H9 (cell line): ENCODE measurements around the gene UNC79. TPM values are rescaled to one million over a fixed set of nuclear protein-coding genes. Genes with fewer than 3 reads are reported as not detected.

ENCODE experiments used
- DNase-seq: peaks from one replicate; pipeline ENCODE4 v3.0.0-alpha.2; 2017
- H2AFZ ChIP-seq: one replicate; pipeline ENCODE4 v1.6.1; 2013; ENCODE audit warnings: mild to moderate bottlenecking, low read length, control low read depth, moderate library complexity
- H2AK5ac ChIP-seq: 2 replicates; pipeline ENCODE4 v1.6.1; 2013; ENCODE audit warnings: low read length, control low read depth, mixed read lengths; ENCODE audit not compliant: insufficient read length
- H2BK120ac ChIP-seq: one replicate; pipeline ENCODE4 v1.6.1; 2013; ENCODE audit warnings: low read depth, mild to moderate bottlenecking, low read length, control low read depth, inconsistent platforms; ENCODE audit not compliant: poor library complexity, severe bottlenecking
- H2BK12ac ChIP-seq: 2 replicates; pipeline ENCODE4 v1.6.1; 2013; ENCODE audit warnings: low read length, control low read depth, mixed read lengths, low read depth; ENCODE audit not compliant: insufficient read length
- H2BK15ac ChIP-seq: 2 replicates; pipeline ENCODE4 v1.6.1; 2013; ENCODE audit warnings: low read depth, low read length, control low read depth
- H2BK20ac ChIP-seq: one replicate; pipeline ENCODE4 v1.6.1; 2013; ENCODE audit warnings: low read depth, mild to moderate bottlenecking, low read length, control low read depth, inconsistent platforms; ENCODE audit not compliant: poor library complexity, severe bottlenecking
- H2BK5ac ChIP-seq: 2 replicates; pipeline ENCODE4 v1.6.1; 2013; ENCODE audit warnings: low read length, control low read depth, mixed read lengths; ENCODE audit not compliant: insufficient read length
- H3K14ac ChIP-seq: 2 replicates; pipeline ENCODE4 v1.6.1; 2013; ENCODE audit warnings: low read length, control low read depth; ENCODE audit not compliant: insufficient read depth
- H3K18ac ChIP-seq: 2 replicates; pipeline ENCODE4 v1.6.1; 2013; ENCODE audit warnings: low read depth, mild to moderate bottlenecking, mixed read lengths, low read length, control low read depth; ENCODE audit not compliant: insufficient read length
- H3K23ac ChIP-seq: 2 replicates; pipeline ENCODE4 v1.6.1; 2013; ENCODE audit warnings: low read length, control low read depth, mixed read lengths, low read depth; ENCODE audit not compliant: insufficient read length
- H3K23me2 ChIP-seq: 2 replicates; pipeline ENCODE4 v1.6.1; 2013; ENCODE audit warnings: low read depth, mild to moderate bottlenecking, mixed read lengths, low read length, control low read depth; ENCODE audit not compliant: insufficient read length, poor library complexity, severe bottlenecking
- H3K27ac ChIP-seq: 2 replicates; pipeline ENCODE4 v1.5.1; 2013; ENCODE audit warnings: low read length, control low read depth, mixed read lengths, low read depth; ENCODE audit not compliant: insufficient read length
- H3K27me3 ChIP-seq: 2 replicates; pipeline ENCODE4 v1.6.1; 2013; ENCODE audit warnings: low read length, control low read depth, inconsistent platforms; ENCODE audit not compliant: insufficient read depth
- H3K4ac ChIP-seq: 2 replicates; pipeline ENCODE4 v1.6.1; 2013; ENCODE audit warnings: low read depth, mild to moderate bottlenecking, control low read depth, inconsistent platforms, low read length, moderate library complexity
- H3K4me1 ChIP-seq: 2 replicates; pipeline ENCODE4 v1.6.1; 2013; ENCODE audit warnings: low read length, control low read depth, inconsistent platforms; ENCODE audit not compliant: insufficient read depth
- H3K4me2 ChIP-seq: 2 replicates; pipeline ENCODE4 v1.6.1; 2013; ENCODE audit warnings: low read length, control low read depth, mixed read lengths; ENCODE audit not compliant: insufficient read length, insufficient read depth
- H3K56ac ChIP-seq: 2 replicates; pipeline ENCODE4 v1.6.1; 2013; ENCODE audit warnings: low read depth, mild to moderate bottlenecking, mixed read lengths, low read length, control low read depth; ENCODE audit not compliant: insufficient read length
- H3K79me1 ChIP-seq: 2 replicates; pipeline ENCODE4 v1.6.1; 2013; ENCODE audit warnings: low read depth, mild to moderate bottlenecking, moderate library complexity, low read length, control low read depth, inconsistent platforms; ENCODE audit not compliant: insufficient read depth, poor library complexity, severe bottlenecking
- H3K79me2 ChIP-seq: 2 replicates; pipeline ENCODE4 v1.6.1; 2013; ENCODE audit warnings: low read length, control low read depth, inconsistent platforms; ENCODE audit not compliant: insufficient read depth
- H3K9ac ChIP-seq: 2 replicates; pipeline ENCODE4 v1.6.1; 2013; ENCODE audit warnings: low read length, control low read depth, mixed read lengths; ENCODE audit not compliant: insufficient read length; ENCODE audit errors: extremely low read depth
- H3K9me3 ChIP-seq: one replicate; pipeline ENCODE4 v1.6.1; 2013; ENCODE audit warnings: low read depth, low read length, inconsistent platforms; ENCODE audit not compliant: control insufficient read depth
- H3T11ph ChIP-seq: one replicate; pipeline ENCODE4 v1.6.1; 2013; ENCODE audit warnings: mild to moderate bottlenecking, low read length, control low read depth, inconsistent platforms
- H4K20me1 ChIP-seq: one replicate; pipeline ENCODE4 v1.6.1; 2013; ENCODE audit not compliant: control insufficient read depth, insufficient read length, insufficient read depth
- H4K5ac ChIP-seq: 2 replicates; pipeline ENCODE4 v1.6.1; 2013; ENCODE audit warnings: low read depth, mild to moderate bottlenecking, mixed read lengths, low read length, control low read depth; ENCODE audit not compliant: insufficient read length
- H4K8ac ChIP-seq: replicated peaks from 2 replicates; pipeline ENCODE4 v1.6.1; 2013; ENCODE audit warnings: low read length, control low read depth, mixed read lengths, low read depth; ENCODE audit not compliant: insufficient read length
- H4K91ac ChIP-seq: 2 replicates; pipeline ENCODE4 v1.6.1; 2013; ENCODE audit warnings: low read depth, mild to moderate bottlenecking, moderate library complexity, mixed read lengths, low read length, control low read depth; ENCODE audit not compliant: insufficient read length
- H3K27ac Mint-ChIP-seq, 3 experiments: 2 replicates in 2 of 3; 3 replicates in 1 of 3; pipeline ENCODE4 v1.8.0; 2020 to 2021; ENCODE audit warnings: mixed read lengths in 3 of 3, mild to moderate bottlenecking in 1 of 3, moderate library complexity in 1 of 3
- H3K27me3 Mint-ChIP-seq: 2 replicates; pipeline ENCODE4 v1.8.0; 2021; ENCODE audit warnings: low read depth, mild to moderate bottlenecking, moderate library complexity, mixed read lengths
- H3K36me3 Mint-ChIP-seq, 3 experiments: 2 replicates in 2 of 3; 3 replicates in 1 of 3; pipeline ENCODE4 v1.8.0; 2020 to 2021; ENCODE audit warnings: low read depth in 3 of 3, mixed read lengths in 3 of 3; ENCODE audit not compliant: insufficient read depth in 1 of 3
- H3K4me1 Mint-ChIP-seq, 2 experiments: 2 replicates each; pipeline ENCODE4 v1.8.0; 2020; ENCODE audit warnings: mixed read lengths in 2 of 2
- H3K4me3 Mint-ChIP-seq, 2 experiments: 2 replicates in 1 of 2; 3 replicates in 1 of 2; pipeline ENCODE4 v1.8.0; 2020 to 2021; ENCODE audit warnings: mild to moderate bottlenecking in 2 of 2, mixed read lengths in 2 of 2, moderate library complexity in 1 of 2
- H3K9me3 Mint-ChIP-seq, 2 experiments: 2 replicates in 1 of 2; 3 replicates in 1 of 2; pipeline ENCODE4 v1.8.0; 2020; ENCODE audit warnings: mild to moderate bottlenecking in 2 of 2, mixed read lengths in 2 of 2, moderate library complexity in 1 of 2
- WGBS: extraction: QIAGEN DNeasy Blood & Tissue Kit; methylation state at CpG from one replicate; pipeline ENCODE4 v1.1.7; 2013; ENCODE audit warnings: missing lambda C conversion rate, low lambda C conversion rate, mixed read lengths; ENCODE audit not compliant: insufficient read length; ENCODE audit errors: extremely low coverage; 5-methylcytosine and 5-hydroxymethylcytosine counted together
- total RNA-seq: library from RNA; stranded (reverse); gene quantifications from 2 replicates; pipeline ENCODE4 v1.2.1, GENCODE V29; 2021
- TF ChIP-seq, protein P1 (sequence below): fragments of 200-600 bp; sonication (generic); conservative IDR thresholded peaks from 3 replicates; pipeline ENCODE4 v1.8.0; 2021; ENCODE audit warnings: antibody characterized with exemption, mild to moderate bottlenecking

Gene UNC79
- total RNA-seq, 1 experiment from 2014 or later = 3.0 TPM

DNA sequence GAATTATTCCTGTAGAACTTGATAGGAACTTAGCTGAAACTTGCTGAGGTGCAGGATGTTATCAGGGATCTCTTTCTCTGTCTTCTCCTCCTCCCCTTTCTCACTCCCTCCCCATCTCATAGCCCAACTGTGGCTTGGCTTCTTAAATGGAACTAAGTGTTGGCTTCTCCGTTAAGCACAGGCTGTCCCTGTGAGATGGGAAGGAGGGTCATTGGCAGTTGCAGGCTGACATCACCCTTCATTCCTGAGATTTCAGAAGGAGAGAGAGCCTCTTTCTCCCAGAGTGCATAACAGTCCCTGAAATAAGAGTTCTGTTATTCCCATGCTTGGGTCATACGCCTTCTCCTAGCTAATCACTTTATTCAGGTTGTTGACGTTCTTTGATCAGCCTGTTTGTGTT is 162.0 kb downstream of the UNC79 start:
- Mint-ChIP-seq H3K27ac (no peak overlapping the region), H3K9me3 (no peaks in the 10 kb centered on the region), H3K27me3 (no peaks in the 10 kb centered on the region), H3K4me1 (peaks cover 10 to 12% of the 10 kb centered on the region in 2 experiments), H3K36me3 (peaks cover 0 to 5% (median 2%) of the 10 kb centered on the region in 3 experiments; a peak in 3 of 7 replicates), H3K4me3 (no peak overlapping the region)
- no peak overlapping the region for H4K5ac ChIP-seq
- H3K4me1 ChIP-seq = peaks cover 2% of the 10 kb centered on the region; the same call in 1 of the 2 replicates
- H3K56ac ChIP-seq = no peak overlapping the region
- no peak overlapping the region for H3T11ph ChIP-seq
- no peak overlapping the region for H2BK15ac ChIP-seq
- no peak overlapping the region for H2AK5ac ChIP-seq
- H3K9ac ChIP-seq = no peak overlapping the region
- no peak overlapping the region for H2AFZ ChIP-seq
- H3K14ac ChIP-seq = no peak overlapping the region
- no peak overlapping the region for H2BK120ac ChIP-seq
- H3K27me3 ChIP-seq = no peaks in the 10 kb centered on the region
- no peak overlapping the region for H4K8ac ChIP-seq
- no peaks in the 10 kb centered on the region for H3K79me2 ChIP-seq
- H3K18ac ChIP-seq = no peak overlapping the region
- no peak overlapping the region for H2BK20ac ChIP-seq
- H4K91ac ChIP-seq = no peak overlapping the region
- H3K79me1 ChIP-seq = no peaks in the 10 kb centered on the region
- no peak overlapping the region for H2BK12ac ChIP-seq
- no peak overlapping the region for H3K27ac ChIP-seq
- no CpG with 5 or more reads among the region's 3 CpGs for WGBS
- no peaks in the 10 kb centered on the region for H3K23me2 ChIP-seq
- DNase-seq = no peak
- no peak overlapping the region for H3K4me2 ChIP-seq
- no peak overlapping the region for H3K23ac ChIP-seq
- no peak overlapping the region for H3K4ac ChIP-seq
- no peak overlapping the region for H2BK5ac ChIP-seq
- H4K20me1 ChIP-seq = no peaks in the 10 kb centered on the region
- H3K9me3 ChIP-seq = no peaks in the 10 kb centered on the region
- TF ChIP-seq, protein P1, sequence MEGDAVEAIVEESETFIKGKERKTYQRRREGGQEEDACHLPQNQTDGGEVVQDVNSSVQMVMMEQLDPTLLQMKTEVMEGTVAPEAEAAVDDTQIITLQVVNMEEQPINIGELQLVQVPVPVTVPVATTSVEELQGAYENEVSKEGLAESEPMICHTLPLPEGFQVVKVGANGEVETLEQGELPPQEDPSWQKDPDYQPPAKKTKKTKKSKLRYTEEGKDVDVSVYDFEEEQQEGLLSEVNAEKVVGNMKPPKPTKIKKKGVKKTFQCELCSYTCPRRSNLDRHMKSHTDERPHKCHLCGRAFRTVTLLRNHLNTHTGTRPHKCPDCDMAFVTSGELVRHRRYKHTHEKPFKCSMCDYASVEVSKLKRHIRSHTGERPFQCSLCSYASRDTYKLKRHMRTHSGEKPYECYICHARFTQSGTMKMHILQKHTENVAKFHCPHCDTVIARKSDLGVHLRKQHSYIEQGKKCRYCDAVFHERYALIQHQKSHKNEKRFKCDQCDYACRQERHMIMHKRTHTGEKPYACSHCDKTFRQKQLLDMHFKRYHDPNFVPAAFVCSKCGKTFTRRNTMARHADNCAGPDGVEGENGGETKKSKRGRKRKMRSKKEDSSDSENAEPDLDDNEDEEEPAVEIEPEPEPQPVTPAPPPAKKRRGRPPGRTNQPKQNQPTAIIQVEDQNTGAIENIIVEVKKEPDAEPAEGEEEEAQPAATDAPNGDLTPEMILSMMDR = no peak
